GM12878 (cell line): Measurements from ENCODE around the gene ARHGAP1. TPM values are rescaled to one million over a fixed set of nuclear protein-coding genes. Genes with fewer than 3 reads are reported as not detected.

Experiments
- ATAC-seq: fragments of 200-7000 bp; cut with Tn5 transposase; 3 replicates; pipeline ENCODE4 v1.9.1; 2020; ENCODE audit warnings: mild to moderate bottlenecking, moderate library complexity
- BruUV-seq: library from RNA; stranded (reverse); fragments of 400-500 nt; replicated peaks from 2 replicates; lab custom pipeline; 2021; lab: Mats Ljungman, UMichigan
- CTCF ChIA-PET: fragments of 300-600 bp; sonication (Branson Sonifier 250); formaldehyde crosslinking; extraction: SDS; loops from one replicate; lab custom pipeline; 2021; ENCODE audit warnings: inconsistent platforms; lab: Yijun Ruan, JAX
- POLR2A ChIA-PET: fragments of 350-600 bp; formaldehyde crosslinking; extraction: SDS; loops from one replicate; lab custom pipeline; 2021; ENCODE audit warnings: inconsistent platforms; lab: Charles Lee
- RAD21 ChIA-PET: fragments of 300-600 bp; sonication (Branson Sonifier 250); formaldehyde crosslinking; loops from one replicate; lab custom pipeline; 2023; ENCODE audit warnings: antibody characterized with exemption; ENCODE audit not compliant: unreplicated experiment; lab: Charles Lee
- SMC1A ChIA-PET: fragments of 300-600 bp; sonication (Branson Sonifier 250); formaldehyde crosslinking; loops from one replicate; lab custom pipeline; 2023; ENCODE audit not compliant: unreplicated experiment, uncharacterized antibody; lab: Charles Lee
- DNase-seq: peaks from one replicate; pipeline ENCODE4 v3.0.0-alpha.2; 2011; ENCODE audit warnings: low read depth, low spot score
- FAIRE-seq: peaks from 3 replicates; lab custom pipeline; 2011; peaks lifted over from hg19 to GRCh38; lab: Jason Lieb, UNC
- H2AFZ ChIP-seq: 2 replicates; pipeline ENCODE4 v1.6.0; 2011; ENCODE audit warnings: low read depth, low read length, control low read depth; ENCODE audit not compliant: control insufficient read depth
- H3K27ac ChIP-seq: 2 replicates; pipeline ENCODE4 v1.5.1; 2011; ENCODE audit warnings: control low read depth; ENCODE audit not compliant: control insufficient read depth, insufficient read depth
- H3K27me3 ChIP-seq, 2 experiments: replicated peaks in 1 of 2; 2 replicates each; pipeline versions ENCODE4 v1.6.0 to v1.6.1; 2011; ENCODE audit warnings: low read length in 1 of 2; ENCODE audit not compliant: control insufficient read depth in 2 of 2, insufficient read depth in 2 of 2
- H3K36me3 ChIP-seq, 2 experiments: 2 replicates each; pipeline ENCODE4 v1.5.1; 2011; ENCODE audit warnings: low read length in 1 of 2; ENCODE audit not compliant: control insufficient read depth in 2 of 2, insufficient read depth in 2 of 2
- H3K4me1 ChIP-seq: 2 replicates; pipeline ENCODE4 v1.6.1; 2011; ENCODE audit warnings: mild to moderate bottlenecking, low read length, moderate library complexity, mixed read lengths; ENCODE audit not compliant: control insufficient read depth, insufficient read depth
- H3K4me2 ChIP-seq: 2 replicates; pipeline ENCODE4 v1.6.0; 2011; ENCODE audit warnings: control low read depth; ENCODE audit not compliant: control insufficient read depth, insufficient read depth
- H3K4me3 ChIP-seq: fragments of 200-600 bp; sonication (generic); 2 replicates; pipeline ENCODE4 v1.5.1; 2016
- H3K79me2 ChIP-seq: 2 replicates; pipeline ENCODE4 v1.6.0; 2011; ENCODE audit warnings: low read length; ENCODE audit not compliant: control insufficient read depth, insufficient read depth
- H3K9ac ChIP-seq: 2 replicates; pipeline ENCODE4 v1.8.0; 2011; ENCODE audit warnings: low read length, control low read depth, mixed read lengths; ENCODE audit not compliant: control insufficient read depth, insufficient read depth
- H3K9me3 ChIP-seq: replicated peaks from 3 replicates; pipeline ENCODE4 v1.5.1; 2011; ENCODE audit warnings: mild to moderate bottlenecking, low read length; ENCODE audit not compliant: control insufficient read depth, insufficient read depth
- H4K20me1 ChIP-seq: 2 replicates; pipeline ENCODE4 v1.6.0; 2011; ENCODE audit not compliant: control insufficient read depth, insufficient read depth
- ASH2L ChIP-seq: fragments of 300-600, 200-600 bp; sonication (generic); IDR thresholded peaks from 2 replicates; pipeline ENCODE4 v1.6.1; 2017; ENCODE audit warnings: low read depth, mild to moderate bottlenecking, borderline replicate concordance
- DPF2 ChIP-seq: fragments of 450-650 bp; IDR thresholded peaks from 2 replicates; pipeline ENCODE4 v1.6.1; 2017; ENCODE audit warnings: mild to moderate bottlenecking
- EGR1 ChIP-seq, 2 experiments: IDR thresholded peaks; 1 replicate in 1 of 2; 2 replicates in 1 of 2; pipeline ENCODE4 v1.6.1; 2011 to 2012; ENCODE audit warnings: low read depth in 2 of 2, low read length in 2 of 2, borderline replicate concordance in 1 of 2, mild to moderate bottlenecking in 1 of 2, moderate library complexity in 1 of 2
- EZH2 ChIP-seq: IDR thresholded peaks from 2 replicates; pipeline ENCODE4 v1.6.1; 2012; ENCODE audit warnings: low read depth, mild to moderate bottlenecking, control low read depth, inconsistent platforms, low read length, borderline replicate concordance; ENCODE audit not compliant: control insufficient read depth
- HDAC2 ChIP-seq: fragments of 200-600 bp; sonication (generic); IDR thresholded peaks from 2 replicates; pipeline ENCODE4 v1.6.1; 2017
- KLF5 ChIP-seq: fragments of 450-650 bp; IDR thresholded peaks from 2 replicates; pipeline ENCODE4 v1.6.1; 2014; ENCODE audit warnings: mild to moderate bottlenecking; ENCODE audit not compliant: partially characterized antibody
- NFIC ChIP-seq: IDR thresholded peaks from 2 replicates; pipeline ENCODE4 v1.6.1; 2012; ENCODE audit warnings: low read depth, mild to moderate bottlenecking, inconsistent platforms, low read length, moderate library complexity
- NFYB ChIP-seq: IDR thresholded peaks from 2 replicates; pipeline ENCODE4 v1.6.1; 2011; ENCODE audit warnings: low read depth, mild to moderate bottlenecking, low read length, improper control_type of control experiment, moderate library complexity; ENCODE audit not compliant: insufficient read depth
- NR2C2 ChIP-seq: IDR thresholded peaks from 2 replicates; pipeline ENCODE4 v1.6.1; 2011; ENCODE audit warnings: borderline replicate concordance, low read depth; ENCODE audit not compliant: control insufficient read depth, insufficient read length
- PAX5 ChIP-seq: IDR thresholded peaks from 2 replicates; pipeline ENCODE4 v1.6.1; 2011; ENCODE audit warnings: low read depth, low read length, borderline replicate concordance
- RELA ChIP-seq: fragments of 450-650 bp; IDR thresholded peaks from 2 replicates; pipeline ENCODE4 v1.8.0; 2014; ENCODE audit warnings: borderline replicate concordance; ENCODE audit not compliant: partially characterized antibody
- RUNX3 ChIP-seq: IDR thresholded peaks from 2 replicates; pipeline ENCODE4 v1.6.1; 2012; ENCODE audit warnings: low read length, inconsistent platforms
- SIX5 ChIP-seq: IDR thresholded peaks from 2 replicates; pipeline ENCODE4 v1.6.1; 2011; ENCODE audit warnings: mild to moderate bottlenecking, low read depth, low read length, moderate library complexity; ENCODE audit not compliant: severe bottlenecking
- SMARCA5 ChIP-seq: fragments of 450-650 bp; IDR thresholded peaks from 2 replicates; pipeline ENCODE4 v1.6.1; 2017; ENCODE audit warnings: mild to moderate bottlenecking
- SMC3 ChIP-seq: IDR thresholded peaks from 2 replicates; pipeline ENCODE4 v1.6.1; 2011; ENCODE audit warnings: low read length, improper control_type of control experiment, borderline replicate concordance
- SREBF1 ChIP-seq: IDR thresholded peaks from 2 replicates; pipeline ENCODE4 v1.6.1; 2012; ENCODE audit warnings: mild to moderate bottlenecking, low read length
- STAT3 ChIP-seq: IDR thresholded peaks from 2 replicates; pipeline ENCODE4 v1.6.1; 2011; ENCODE audit warnings: low read depth, low read length, improper control_type of control experiment
- SUPT20H ChIP-seq: IDR thresholded peaks from 2 replicates; pipeline ENCODE4 v1.6.1; 2011; ENCODE audit warnings: low read depth, mild to moderate bottlenecking, low read length, moderate library complexity, borderline replicate concordance; ENCODE audit not compliant: control insufficient read depth
- TCF3 ChIP-seq: IDR thresholded peaks from 2 replicates; pipeline ENCODE4 v1.6.1; 2012; ENCODE audit warnings: low read depth, mild to moderate bottlenecking, low read length, borderline replicate concordance; ENCODE audit not compliant: insufficient read depth
- YBX1 ChIP-seq: fragments of 450-650 bp; IDR thresholded peaks from 2 replicates; pipeline ENCODE4 v1.6.1; 2016; ENCODE audit warnings: antibody characterized with exemption
- YY1 ChIP-seq: IDR thresholded peaks from 2 replicates; pipeline ENCODE4 v1.6.1; 2011; ENCODE audit warnings: low read depth, mild to moderate bottlenecking, low read length
- ZNF622 ChIP-seq: fragments of 450-650 bp; IDR thresholded peaks from 2 replicates; pipeline ENCODE4 v1.6.1; 2017; ENCODE audit warnings: mild to moderate bottlenecking, inconsistent platforms
- ZZZ3 ChIP-seq: IDR thresholded peaks from 2 replicates; pipeline ENCODE4 v1.6.1; 2011; ENCODE audit warnings: low read depth; ENCODE audit not compliant: control insufficient read depth, insufficient read length
- WGBS: methylation state at CpG from one replicate; pipeline ENCODE4 v1.1.6; 2016; ENCODE audit warnings: low lambda C conversion rate; ENCODE audit not compliant: insufficient replicate concordance, insufficient coverage; ENCODE audit errors: missing lambda C conversion rate; 5-methylcytosine and 5-hydroxymethylcytosine counted together
- in situ Hi-C: fragments of 300-500 bp; cut with MboI; formaldehyde crosslinking; loops from 9 replicates; pipeline ENCODE4 v1.14.3; 2018; ENCODE audit warnings: mixed read lengths
- intact Hi-C: fragments of 100-400 bp; cut with micrococcal nuclease; formaldehyde crosslinking; loops from one replicate; pipeline ENCODE4 v1.14.2; 2022; ENCODE audit not compliant: unreplicated experiment
- polyA plus RNA-seq, 11 experiments: library from polyadenylated mRNA; depleted of rRNA in 4 of 11; unstranded in 6 of 11; stranded (reverse) in 5 of 11; fragments of >200 nt; fragmentation: Nextera tagmentation in 4 of 11; fragmentation: Illumina TruSeq in 1 of 11; extraction: Ambion mirVana in 4 of 11; extraction: Trizol in 1 of 11; gene quantifications; 1 replicate in 1 of 11; 2 replicates in 10 of 11; pipeline versions ENCODE4 v1.2.1 to v1.2.3, GENCODE V29; 2011 to 2016; ENCODE audit warnings: inconsistent platforms in 2 of 11, missing spikeins in 2 of 11, low read depth in 1 of 11
- total RNA-seq, 4 experiments: library from RNA; depleted of rRNA in 3 of 4; stranded (reverse); fragments of >200 nt in 3 of 4; fragmentation: Illumina TruSeq in 1 of 4; extraction: Trizol in 1 of 4; gene quantifications; 2 replicates each; pipeline versions ENCODE4 v1.2.1 to v1.2.3, GENCODE V29; 2013 to 2021
- TF ChIP-seq, protein P1 (sequence below): fragments of 450-650 bp; formaldehyde crosslinking; IDR thresholded peaks from 2 replicates; pipeline ENCODE4 v1.4.0; 2022; ENCODE audit warnings: mild to moderate bottlenecking, moderate library complexity

The ARHGAP1 gene
- total and polyA plus RNA-seq, 10 of the 15 experiments (the other 5 are each of a cell fraction or from before 2014, with no cell fraction given), result 4.3 to 45.5 (median 23.2) TPM

GRCh38 chr11:46643986-46644385 is 56.4 kb downstream of the ARHGAP1 start (continued):
- no peak for TF ChIP-seq NFYB
- TF ChIP-seq YY1, result no peak
- no peak for TF ChIP-seq EZH2
- no peak for TF ChIP-seq EGR1 (IDR thresholded peaks at IDR 0.05; ENCODE audit: borderline replicate concordance in 1 of 2, low read depth in 2 of 2, low read length in 2 of 2)

DNA sequence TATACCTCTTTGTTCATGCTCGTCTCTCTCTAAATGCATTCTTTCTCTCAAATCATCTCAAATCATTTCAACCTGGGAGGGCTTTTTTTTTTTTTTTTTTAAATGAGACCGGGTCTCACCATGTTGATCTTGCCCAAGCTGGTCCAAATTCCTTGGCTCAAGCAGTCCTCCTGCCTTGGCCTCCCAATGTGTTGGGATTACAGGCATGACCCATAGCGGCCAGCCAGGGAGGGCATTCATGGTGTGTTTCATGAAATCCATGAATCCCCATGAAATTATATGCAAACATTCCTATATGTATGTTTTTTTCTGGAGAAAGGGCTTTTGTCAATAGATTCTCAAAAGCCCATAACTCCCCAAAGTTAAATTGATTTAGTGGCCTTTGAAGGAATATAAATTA is 56.9 kb downstream of the ARHGAP1 start:
- H3K4me2 ChIP-seq, result no peak overlapping the region
- BruUV-seq, result no TSS peak
- ChIA-PET RAD21 (no interaction called here), POLR2A (interaction anchor here (0.6 kb wide), 2 partner anchors 16 to 1143 kb away, joined by 4 read pairs; no protein-coding TSS in a partner anchor), SMC1A (interaction anchor here (0.5 to 0.7 kb wide), 4 partner anchors 9 to 1060 kb away, joined by 3 read pairs; no protein-coding TSS in a partner anchor), CTCF (interaction anchor here (0.6 to 1.9 kb wide), 2 partner anchors 9 to 138 kb away, joined by 4 to 5 read pairs; no protein-coding TSS in a partner anchor)
- TF ChIP-seq ASH2L, result no peak
- TF ChIP-seq KLF5, result no peak
- TF ChIP-seq, protein P1, sequence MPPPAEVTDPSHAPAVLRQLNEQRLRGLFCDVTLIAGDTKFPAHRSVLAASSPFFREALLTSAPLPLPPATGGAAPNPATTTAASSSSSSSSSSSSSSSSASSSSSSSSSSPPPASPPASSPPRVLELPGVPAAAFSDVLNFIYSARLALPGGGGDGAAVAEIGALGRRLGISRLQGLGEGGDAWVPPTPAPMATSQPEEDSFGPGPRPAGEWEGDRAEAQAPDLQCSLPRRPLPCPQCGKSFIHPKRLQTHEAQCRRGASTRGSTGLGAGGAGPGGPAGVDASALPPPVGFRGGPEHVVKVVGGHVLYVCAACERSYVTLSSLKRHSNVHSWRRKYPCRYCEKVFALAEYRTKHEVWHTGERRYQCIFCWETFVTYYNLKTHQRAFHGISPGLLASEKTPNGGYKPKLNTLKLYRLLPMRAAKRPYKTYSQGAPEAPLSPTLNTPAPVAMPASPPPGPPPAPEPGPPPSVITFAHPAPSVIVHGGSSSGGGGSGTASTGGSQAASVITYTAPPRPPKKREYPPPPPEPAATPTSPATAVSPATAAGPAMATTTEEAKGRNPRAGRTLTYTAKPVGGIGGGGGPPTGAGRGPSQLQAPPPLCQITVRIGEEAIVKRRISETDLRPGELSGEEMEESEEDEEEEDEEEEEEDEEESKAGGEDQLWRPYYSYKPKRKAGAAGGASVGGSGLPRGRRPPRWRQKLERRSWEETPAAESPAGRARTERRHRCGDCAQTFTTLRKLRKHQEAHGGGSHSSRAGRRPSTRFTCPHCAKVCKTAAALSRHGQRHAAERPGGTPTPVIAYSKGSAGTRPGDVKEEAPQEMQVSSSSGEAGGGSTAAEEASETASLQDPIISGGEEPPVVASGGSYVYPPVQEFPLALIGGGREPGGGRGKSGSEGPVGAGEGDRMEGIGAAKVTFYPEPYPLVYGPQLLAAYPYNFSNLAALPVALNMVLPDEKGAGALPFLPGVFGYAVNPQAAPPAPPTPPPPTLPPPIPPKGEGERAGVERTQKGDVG, result no peak
- no peak for TF ChIP-seq SMARCA5
- TF ChIP-seq YBX1, result no peak
- no peak for TF ChIP-seq NR2C2
- TF ChIP-seq SUPT20H, result no peak
- no peak for TF ChIP-seq SREBF1
- no peak for TF ChIP-seq ZZZ3
- no peak for TF ChIP-seq DPF2
- TF ChIP-seq RELA, result no peak
- no peak for TF ChIP-seq PAX5
- no peak for TF ChIP-seq SIX5
- no peak for TF ChIP-seq HDAC2
- no peak for TF ChIP-seq NFIC
- no peak for TF ChIP-seq ZNF622
- TF ChIP-seq TCF3, result no peak
- no peak for TF ChIP-seq RUNX3
- no peak for TF ChIP-seq SMC3
- TF ChIP-seq STAT3, result no peak
- H2AFZ ChIP-seq, result no peak overlapping the region
- intact Hi-C loops, result no loop called here
- H3K9ac ChIP-seq, result no peak overlapping the region
- DNase-seq, result no peak
- no peak overlapping the region for H3K27ac ChIP-seq
- H3K36me3 ChIP-seq, result peaks cover 4 to 7% of the 10 kb centered on the region in 2 experiments
- no peaks in the 10 kb centered on the region for H4K20me1 ChIP-seq
- H3K27me3 ChIP-seq, result no peaks in the 10 kb centered on the region
- H3K9me3 ChIP-seq, result no peaks in the 10 kb centered on the region
- 100% methylated on average over 3 of the region's 3 CpGs for WGBS
- ATAC-seq, result no peak
- H3K4me1 ChIP-seq, result no peaks in the 10 kb centered on the region
- H3K4me3 ChIP-seq, result no peak overlapping the region
- in situ Hi-C loops, result no loop called here
- no peak for FAIRE-seq
- H3K79me2 ChIP-seq, result no peaks in the 10 kb centered on the region
